T-helper 2 cell treated with Interferon-gamma antibody and Interleukin-4, amounts not matched to agents 100 ng/mL and 5 ng/mL, for 36 hours (primary cell): ENCODE results near the gene TSPEAR. TPM values are rescaled to one million over a fixed set of nuclear protein-coding genes. Genes with fewer than 3 reads are reported as not detected.
"Not testable (repeated sequence)": the region's sequence is repeated elsewhere in the genome, so short reads cannot be mapped to it uniquely, and the experiment has no call there.

Experiments used
- intact Hi-C: fragments of 100-400 bp; cut with micrococcal nuclease; formaldehyde crosslinking; loops from one replicate; pipeline ENCODE4 v1.15.1; 2023
- total RNA-seq: library from RNA; stranded (reverse); gene quantifications from 2 replicates; pipeline ENCODE4 v1.2.3, GENCODE V29; 2022

TSPEAR gene
- total RNA-seq, 1 donor from 2014 or later, result not detected

- intact Hi-C loops, result no loop called here
Measured at GRCh38 chr21:44686843-44687561, 24.4 kb downstream of the TSPEAR start.

DNA sequence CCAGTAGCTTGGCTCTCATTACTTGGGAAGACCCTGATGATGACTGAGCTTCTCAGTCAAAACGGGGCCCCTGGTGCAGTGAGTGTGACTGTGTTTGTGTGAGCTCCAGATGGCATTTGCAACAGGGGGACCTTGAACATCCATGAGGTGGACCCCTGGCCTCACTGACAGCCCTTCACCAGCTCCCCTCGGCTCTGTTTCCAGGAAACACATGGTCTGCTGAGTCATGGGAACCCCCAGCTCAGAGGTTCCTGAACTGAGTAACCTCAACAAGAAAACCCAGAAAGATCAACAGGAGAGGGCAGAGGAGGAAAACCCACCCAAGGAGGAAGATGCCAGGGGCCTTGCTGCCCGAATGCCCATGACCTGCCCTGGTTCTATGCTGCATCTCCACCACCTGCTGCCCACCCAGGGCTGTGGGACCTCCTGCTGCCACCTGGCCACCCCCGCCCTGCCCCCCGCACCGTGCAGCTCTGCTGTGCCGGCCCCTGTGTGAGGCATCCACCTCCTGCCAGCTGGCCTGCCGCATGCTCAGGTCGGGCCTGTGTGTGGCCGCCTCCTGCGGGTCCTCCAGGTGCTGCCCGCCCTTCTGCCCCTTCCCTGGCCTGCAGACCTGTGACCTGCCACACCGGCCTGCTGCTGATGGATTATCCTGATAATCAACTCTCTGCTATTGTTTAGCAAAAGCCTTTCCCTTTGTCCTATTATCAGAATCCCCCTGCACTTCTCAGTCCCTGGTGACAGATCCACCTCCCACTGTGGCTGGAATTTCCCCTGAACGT is 25.2 kb downstream of the TSPEAR start:
- intact Hi-C loops, result no loop called here

- intact Hi-C loops, result not testable (repeated sequence)
Measured at GRCh38 chr21:44685050-44685449, 26.3 kb downstream of the TSPEAR start.

DNA sequence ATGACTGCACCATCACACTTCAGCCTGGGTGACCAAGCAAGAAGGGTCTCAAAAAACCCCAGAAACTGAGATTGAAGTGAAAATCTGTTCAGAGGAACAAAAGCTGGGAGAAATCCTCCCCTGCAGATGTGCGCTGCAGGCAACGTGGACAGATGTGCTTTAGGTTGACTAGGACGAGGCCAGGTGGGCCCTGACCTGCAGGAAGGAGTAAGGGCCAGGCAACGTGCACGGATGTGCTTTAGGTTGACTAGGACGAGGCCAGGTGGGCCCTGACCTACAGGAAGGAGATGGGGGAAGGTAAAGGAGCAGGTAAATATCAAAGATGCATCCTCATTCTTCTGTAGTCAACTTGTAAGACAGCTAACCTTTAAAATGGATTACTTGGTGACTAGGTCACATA is 26.9 kb downstream of the TSPEAR start:
- intact Hi-C loops, result no loop called here

DNA sequence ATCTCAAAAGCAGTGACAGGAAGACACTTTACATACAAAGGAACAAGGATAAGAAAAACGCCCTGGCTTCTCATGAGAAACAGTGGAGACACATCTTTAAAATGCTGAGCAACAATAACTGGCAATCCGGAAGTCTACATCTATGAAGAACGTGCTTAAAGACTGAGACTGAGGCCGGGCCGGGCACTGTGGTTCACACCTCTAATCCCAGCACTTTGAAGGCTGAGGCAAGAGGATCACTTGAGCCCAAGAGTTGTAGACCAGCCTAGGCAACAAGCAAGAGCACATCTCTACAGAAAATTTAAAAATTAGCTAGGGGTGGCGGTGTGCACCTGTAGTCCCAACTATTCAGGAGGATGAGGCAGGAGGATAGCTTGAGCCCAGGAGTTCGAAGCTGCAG is 27.3 kb downstream of the TSPEAR start:
- intact Hi-C loops, result no loop called here

- intact Hi-C loops, result no loop called here
Measured at GRCh38 chr21:44682580-44683151, 28.7 kb downstream of the TSPEAR start.

GRCh38 chr21:44681861-44682579 is 29.4 kb downstream of the TSPEAR start, which contains the start of gene KRTAP12-1:
KRTAP12-1 (minus strand) TSS chr21:44682163; CDS start chr21:44682123, 40 bp downstream.
- intact Hi-C loops, result no loop called here

DNA sequence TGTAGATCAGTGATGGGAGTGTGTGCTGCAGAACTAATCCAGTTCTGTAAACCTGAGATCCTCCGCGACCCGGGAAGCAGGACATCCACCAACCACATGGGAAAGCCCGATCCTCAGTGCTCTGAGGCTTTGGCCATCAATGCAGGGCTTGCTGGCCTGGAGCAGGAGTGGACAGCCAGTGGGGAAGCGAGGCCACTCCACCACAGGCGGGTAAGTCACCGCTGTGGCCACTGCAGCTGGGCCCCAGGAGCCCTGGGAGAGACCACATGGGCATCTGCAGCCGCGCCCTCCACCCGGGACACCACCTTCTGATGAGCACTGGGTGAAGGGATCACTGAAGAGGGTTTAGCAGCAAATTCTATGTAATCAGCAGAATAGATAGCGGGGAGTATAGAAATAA is 30.2 kb downstream of the TSPEAR start:
- intact Hi-C loops, result no loop called here

DNA sequence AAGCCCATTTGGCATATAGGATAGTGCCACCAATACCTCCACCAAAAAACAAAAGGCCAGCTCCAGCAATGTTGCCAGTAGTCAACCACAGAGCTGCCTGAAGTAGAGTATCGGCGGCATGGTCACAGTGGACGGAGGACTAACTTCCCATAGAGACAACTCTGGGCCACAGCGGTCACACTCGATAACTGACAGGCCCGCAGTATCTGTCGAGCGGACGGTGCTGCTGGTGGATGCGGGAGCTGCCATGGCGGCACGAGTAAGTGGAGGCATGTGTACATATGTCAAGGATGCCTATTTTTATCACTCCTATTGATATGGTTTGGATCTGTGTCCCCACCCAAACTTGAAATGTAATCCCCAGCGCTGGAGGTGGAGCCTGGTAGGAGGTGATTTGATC is 33.5 kb downstream of the TSPEAR start:
- intact Hi-C loops, result no loop called here

GRCh38 chr21:44671911-44672310 is 39.5 kb downstream of the TSPEAR start:
- intact Hi-C loops, result no loop called here

DNA sequence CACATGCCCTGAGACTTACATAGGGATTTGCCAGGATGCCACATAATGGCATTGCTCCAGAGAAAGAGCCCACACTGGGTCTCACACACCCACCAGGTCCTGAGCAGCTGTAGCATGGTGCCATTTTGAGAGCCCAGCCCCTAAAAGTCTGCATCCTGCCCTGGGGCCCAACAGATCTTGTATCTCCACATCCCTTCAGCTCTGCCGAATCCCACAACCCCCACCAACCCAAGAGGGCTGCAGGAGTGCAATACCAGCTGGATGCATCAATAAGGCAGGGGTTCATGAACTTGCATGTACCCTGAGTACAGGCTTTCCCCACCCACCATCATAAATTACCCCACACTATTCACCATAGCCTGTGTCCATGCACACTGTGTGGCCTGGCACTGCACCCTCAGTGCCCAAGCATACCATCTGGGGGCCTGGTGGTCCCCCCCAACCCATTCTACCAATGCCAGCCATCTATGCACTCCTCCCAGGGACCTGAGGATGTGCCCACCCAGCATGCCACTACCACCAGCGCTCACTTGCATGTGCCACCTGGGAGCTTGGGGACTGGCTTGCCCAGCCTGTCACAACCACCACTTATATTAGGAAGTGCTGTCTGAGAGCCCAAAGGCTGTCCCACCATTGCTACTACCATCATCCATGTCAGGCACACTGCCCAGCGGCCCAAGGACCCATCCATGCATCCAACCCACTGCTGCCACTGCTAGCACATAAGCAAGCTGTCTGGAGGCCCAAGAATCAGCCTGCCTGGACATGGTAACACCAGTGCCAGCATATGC is 40.5 kb downstream of the TSPEAR start:
- intact Hi-C loops, result no loop called here

DNA sequence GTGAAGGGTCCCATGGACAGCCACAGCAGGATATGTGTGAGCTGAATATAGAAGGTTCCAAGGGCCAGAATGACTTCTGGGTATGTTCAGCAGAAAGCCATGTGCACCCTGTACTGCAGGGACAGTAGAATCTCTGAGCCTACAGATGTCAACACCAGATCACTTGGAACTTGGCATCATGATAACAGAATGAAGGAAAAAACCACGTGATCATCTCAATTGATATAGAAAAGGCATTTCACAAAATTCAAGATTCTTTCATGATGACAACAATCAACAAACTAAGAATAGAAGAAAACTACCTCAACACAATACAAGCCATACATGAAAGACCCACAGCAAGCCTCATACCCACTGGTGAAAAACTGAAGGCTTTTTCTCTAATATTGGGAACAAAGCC is 43.8 kb downstream of the TSPEAR start:
- intact Hi-C loops, result no loop called here

DNA sequence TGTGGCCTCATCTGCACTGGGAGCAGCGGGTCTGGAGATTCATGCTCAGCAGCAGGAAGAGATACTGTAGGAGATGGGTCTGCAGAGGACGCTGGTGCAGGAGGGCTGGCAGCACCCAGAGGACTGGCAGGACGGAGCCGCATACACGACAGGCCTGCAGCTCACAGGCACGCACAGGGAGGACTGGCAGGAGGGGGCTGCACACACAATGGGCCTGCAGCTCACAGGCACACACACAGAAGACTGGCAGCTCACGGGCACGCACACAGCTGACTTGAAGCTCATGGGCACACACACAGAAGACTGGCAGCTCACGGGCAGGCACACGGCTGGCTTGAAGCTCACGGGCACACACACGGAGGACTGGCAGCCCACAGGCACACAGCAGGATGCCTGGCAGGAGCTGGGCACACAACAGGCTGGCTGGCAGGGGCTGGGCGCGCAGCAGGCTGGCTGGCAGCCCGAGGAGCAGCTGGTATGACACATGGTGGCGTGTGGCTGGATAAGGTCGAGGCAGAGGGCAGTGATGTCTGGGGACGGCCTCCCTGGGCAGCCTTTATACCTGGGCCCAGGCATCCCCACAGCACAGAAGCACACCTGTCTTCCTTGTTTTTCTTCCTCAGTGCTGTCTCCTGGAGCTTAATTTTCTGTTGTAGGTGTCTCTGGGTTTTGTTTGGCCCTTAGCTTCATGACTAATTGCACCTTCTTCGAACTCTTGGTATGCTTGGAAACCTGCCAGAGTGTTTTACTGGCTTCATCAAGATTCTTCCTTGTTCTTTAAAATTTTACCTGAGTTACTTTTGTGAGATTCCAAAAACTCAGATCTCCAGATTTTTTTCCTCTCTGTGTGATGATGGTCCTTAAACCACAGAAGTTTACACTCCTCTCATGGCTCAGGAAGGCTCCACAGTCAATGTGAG is 44.7 kb downstream of the TSPEAR start, which contains the start of gene KRTAP12-2:
TSS of gene KRTAP12-2 (minus strand) at position 527 of the 920 bp plus-strand sequence. CDS start at position 486, 41 bp downstream.
- intact Hi-C loops, result no loop called here

- intact Hi-C loops, result no loop called here
Measured at GRCh38 chr21:44664691-44665090, 46.7 kb downstream of the TSPEAR start.

DNA sequence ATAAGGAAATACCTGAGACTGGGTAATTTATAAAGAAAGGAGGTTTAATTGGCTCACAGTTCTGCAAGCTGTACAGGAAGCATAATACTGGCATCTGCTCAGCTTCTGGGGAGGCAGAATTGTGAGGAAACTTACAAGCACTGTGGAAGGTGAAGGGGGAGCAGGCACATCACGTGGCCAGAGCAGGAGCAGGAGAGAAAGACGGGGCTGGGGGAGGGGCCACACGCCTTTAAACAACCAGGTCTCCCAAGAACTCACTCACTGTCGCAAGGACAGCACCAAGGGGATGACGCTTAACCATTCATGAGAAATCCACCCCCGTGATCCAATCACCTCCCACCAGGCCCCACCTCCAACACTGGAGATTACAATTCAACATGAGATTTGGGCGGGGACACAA is 49.8 kb downstream of the TSPEAR start:
- intact Hi-C loops, result not testable (repeated sequence)

- intact Hi-C loops, result no loop called here
Measured at GRCh38 chr21:44658913-44659595, 52.3 kb downstream of the TSPEAR start.

DNA sequence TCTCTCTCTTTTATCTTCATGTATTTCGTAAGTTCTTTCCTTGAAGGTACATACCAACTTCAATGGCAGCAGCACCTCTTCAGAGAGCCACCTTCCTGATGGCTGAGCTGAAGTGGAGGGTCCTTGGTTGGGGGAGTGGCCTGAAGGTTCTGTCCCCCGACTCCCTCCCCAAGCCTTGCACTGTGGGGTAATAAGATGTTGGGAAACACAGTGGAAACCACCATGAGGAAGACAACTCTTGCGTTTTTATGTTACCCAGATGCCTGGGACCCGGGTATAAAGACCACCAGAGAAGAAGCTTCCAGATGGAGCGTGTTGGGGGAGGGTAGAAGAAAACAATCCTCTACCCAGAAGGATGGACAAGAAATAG is 52.8 kb downstream of the TSPEAR start:
- intact Hi-C loops, result no loop called here

DNA sequence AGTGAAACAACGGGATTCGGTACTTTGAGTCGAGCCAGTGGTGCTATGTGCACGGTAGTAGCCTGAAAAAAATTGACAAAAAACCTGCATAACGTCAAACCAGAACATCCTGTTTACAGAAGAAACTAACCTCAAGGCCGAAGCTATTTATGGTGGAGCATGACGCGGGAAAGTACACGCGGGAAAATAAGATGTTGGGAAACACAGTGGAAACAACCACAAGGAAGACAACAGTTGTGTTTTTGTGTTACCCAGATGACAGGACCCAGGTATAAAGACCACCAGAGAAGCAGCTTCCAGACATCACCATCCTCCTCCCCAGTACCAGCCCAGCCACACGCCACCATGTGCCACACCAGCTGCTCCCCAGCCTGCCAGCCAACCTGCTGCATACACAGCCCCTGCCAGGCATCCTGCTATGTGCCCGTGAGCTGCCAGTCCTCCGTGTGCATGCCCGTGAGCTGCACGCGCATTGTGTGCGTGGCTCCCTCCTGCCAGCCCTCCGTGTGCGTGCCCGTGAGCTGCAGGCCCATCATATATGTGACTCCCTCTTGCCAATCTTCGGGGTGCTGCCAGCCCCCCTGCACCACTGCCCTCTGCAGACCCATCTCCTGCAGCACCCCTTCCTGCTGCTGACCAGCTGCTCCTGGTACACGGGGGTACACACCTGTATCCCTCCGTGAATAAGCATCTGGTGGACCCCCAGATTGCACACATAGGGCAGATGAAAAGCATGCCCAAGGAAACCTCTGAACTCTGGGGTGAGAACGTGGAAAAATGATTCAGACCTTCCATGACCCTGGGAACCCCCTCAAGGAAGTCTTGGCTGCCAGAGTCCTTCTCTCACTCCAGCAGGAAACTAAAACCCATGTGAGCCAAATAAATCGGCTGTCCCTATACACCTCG is 53.5 kb downstream of the TSPEAR start, which contains the start of gene KRTAP12-3:
TSS of gene KRTAP12-3 (plus strand) at position 298 of the 906 bp plus-strand sequence. CDS start at position 346, 48 bp downstream.
- intact Hi-C loops, result loop anchor here (2.0 kb wide), 1 partner anchor 39 kb away; no protein-coding TSS in a partner anchor
